Mucosa of stomach (tissue), 1 donor: ENCODE data around the gene TMEM220.

ENCODE experiments used
- H3K27me3 ChIP-seq: one replicate; pipeline ENCODE4 v1.7.0; 2013; ENCODE audit warnings: mild to moderate bottlenecking, low read length; ENCODE audit not compliant: control insufficient read depth, insufficient read depth
- H3K36me3 ChIP-seq: one replicate; pipeline ENCODE4 v1.7.0; 2013; ENCODE audit warnings: low read length; ENCODE audit not compliant: control insufficient read depth, insufficient read depth
- H3K4me1 ChIP-seq: one replicate; pipeline ENCODE4 v1.7.0; 2013; ENCODE audit warnings: mild to moderate bottlenecking, low read length; ENCODE audit not compliant: control insufficient read depth, insufficient read depth
- H3K4me3 ChIP-seq: one replicate; pipeline ENCODE4 v1.7.0; 2013; ENCODE audit warnings: low read length
- H3K9ac ChIP-seq: one replicate; pipeline ENCODE4 v1.7.0; 2013; ENCODE audit warnings: mild to moderate bottlenecking, low read length, moderate library complexity
- H3K9me3 ChIP-seq: one replicate; pipeline ENCODE4 v1.7.0; 2013; ENCODE audit warnings: mild to moderate bottlenecking, low read length, moderate library complexity; ENCODE audit not compliant: control insufficient read depth
- donor health status: Pancreatic carcinoma.

Gene TMEM220

DNA sequence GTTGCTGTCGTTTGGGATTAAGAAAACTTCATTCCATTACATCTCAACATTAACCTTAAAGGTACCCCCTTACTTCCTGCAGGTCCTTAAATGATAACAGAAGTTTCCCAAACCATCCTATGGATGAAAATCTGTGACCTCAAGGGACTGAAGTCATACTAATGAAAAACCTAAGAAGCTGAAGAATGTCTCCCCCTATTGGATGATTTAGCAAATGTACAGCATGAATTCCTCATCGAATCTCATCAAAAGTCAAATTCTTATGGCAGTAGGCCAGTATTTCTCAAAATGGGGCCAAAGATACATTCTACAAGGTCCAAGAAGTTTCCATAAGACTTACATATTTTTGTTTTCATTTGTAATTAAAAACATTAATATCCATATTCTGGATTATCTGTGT lies 46.0 kb downstream of the TMEM220 start:
- no peaks in the 10 kb centered on the region for H3K9me3 ChIP-seq
- H3K36me3 ChIP-seq, result no peaks in the 10 kb centered on the region
- H3K4me1 ChIP-seq, result no peaks in the 10 kb centered on the region
- H3K4me3 ChIP-seq, result no peak overlapping the region
- H3K9ac ChIP-seq, result no peak overlapping the region
- H3K27me3 ChIP-seq, result no peaks in the 10 kb centered on the region

DNA sequence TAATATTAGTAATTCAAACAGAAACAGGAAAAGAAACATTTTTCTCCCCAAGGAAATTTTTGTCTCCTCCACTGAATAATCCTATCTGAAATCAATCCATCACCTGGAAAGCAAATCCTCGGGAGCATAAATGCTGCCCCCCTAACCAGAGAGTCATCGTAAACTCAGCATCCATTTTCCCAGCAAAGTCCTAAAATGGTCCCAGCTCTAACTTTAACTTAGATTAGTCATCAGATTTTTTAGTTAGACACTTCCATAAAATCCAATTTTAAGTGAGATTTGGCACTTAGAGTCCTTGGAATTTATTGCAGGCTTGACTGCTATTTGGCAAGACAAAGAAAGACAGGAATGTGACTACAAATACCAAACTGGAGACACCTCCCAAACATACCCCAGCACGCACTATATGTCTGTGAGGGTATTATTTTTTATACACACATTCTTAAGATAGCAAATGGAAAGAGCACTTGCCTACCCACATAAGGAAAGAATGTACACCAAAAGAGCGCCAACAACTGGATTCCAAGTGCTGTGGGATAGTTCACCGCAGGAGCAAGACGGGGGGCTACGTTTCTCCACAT lies 47.9 kb downstream of the TMEM220 start:
- no peak overlapping the region for H3K4me3 ChIP-seq
- H3K36me3 ChIP-seq, result no peaks in the 10 kb centered on the region

DNA sequence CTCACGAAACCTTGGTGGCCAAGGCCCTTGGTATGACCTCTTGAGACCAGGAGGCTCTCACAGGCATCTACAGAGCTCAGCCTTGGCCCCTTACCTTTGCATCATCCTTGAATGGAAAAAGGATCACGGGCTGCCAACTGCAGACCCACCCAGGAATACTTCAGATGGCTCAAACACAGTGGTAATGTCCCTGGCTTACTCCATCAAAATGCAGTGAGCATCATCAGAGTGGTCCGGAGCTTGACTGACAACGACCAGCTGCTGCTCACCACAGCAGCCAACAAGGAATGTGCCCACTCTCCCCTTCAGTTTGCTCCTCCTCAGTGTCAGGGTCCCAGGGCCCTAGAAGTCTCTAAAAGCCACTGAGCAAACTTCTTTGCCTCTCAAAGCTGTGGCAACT lies 55.1 kb downstream of the TMEM220 start:
- Histone ChIP-seq H3K4me3 (no peak overlapping the region), H3K36me3 (no peaks in the 10 kb centered on the region), H3K9ac (no peak overlapping the region), H3K9me3 (no peaks in the 10 kb centered on the region), H3K4me1 (no peaks in the 10 kb centered on the region), H3K27me3 (no peaks in the 10 kb centered on the region)

More for the DNA sequence above, 47.9 kb downstream of the TMEM220 start:
- no peaks in the 10 kb centered on the region for H3K27me3 ChIP-seq
- no peaks in the 10 kb centered on the region for H3K4me1 ChIP-seq
- H3K9ac ChIP-seq, result no peak overlapping the region
- no peaks in the 10 kb centered on the region for H3K9me3 ChIP-seq

DNA sequence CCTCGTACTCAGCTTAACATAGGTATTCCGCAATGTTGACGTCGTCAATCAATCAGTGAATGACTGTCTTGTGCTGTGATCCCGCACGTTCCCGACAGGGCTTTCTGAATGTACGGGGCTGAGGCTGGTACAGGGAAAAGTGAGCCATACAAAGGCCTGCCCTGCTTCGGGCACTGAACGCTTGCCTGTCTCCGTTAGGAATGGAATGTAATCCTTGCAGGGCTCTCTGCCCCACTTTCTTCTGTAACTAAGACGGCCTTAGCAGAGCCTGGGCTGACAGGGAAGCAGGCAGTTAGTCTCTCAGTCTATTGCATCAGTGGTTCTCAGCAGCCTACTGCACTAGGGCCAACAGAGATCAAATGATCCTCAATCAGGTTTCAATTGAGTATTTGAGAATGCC lies 56.5 kb downstream of the TMEM220 start:
- Histone ChIP-seq H3K36me3 (no peaks in the 10 kb centered on the region), H3K9ac (no peak overlapping the region), H3K9me3 (no peaks in the 10 kb centered on the region), H3K27me3 (no peaks in the 10 kb centered on the region), H3K4me1 (no peaks in the 10 kb centered on the region), H3K4me3 (no peak overlapping the region)

DNA sequence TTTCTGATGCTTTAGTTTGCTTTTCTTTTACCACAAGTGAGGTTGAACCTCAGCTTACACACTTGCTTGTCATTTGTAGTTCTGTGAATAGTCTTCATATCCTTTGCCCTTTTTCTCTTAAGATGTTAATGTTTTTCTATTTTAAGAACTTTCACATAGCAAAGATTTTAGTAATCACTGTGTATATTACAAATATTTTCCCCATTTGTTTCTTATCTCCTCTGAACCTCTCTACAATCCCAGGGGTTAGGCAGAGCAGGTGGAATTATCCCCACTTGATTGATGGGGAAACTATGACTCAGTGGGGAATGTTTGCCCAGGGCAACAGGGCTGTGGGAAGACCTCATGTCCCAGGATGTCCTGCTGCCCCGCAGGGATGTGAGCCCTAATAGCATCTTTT lies 61.0 kb downstream of the TMEM220 start:
- H3K9ac ChIP-seq, result no peak overlapping the region
- H3K27me3 ChIP-seq, result no peaks in the 10 kb centered on the region
- no peaks in the 10 kb centered on the region for H3K4me1 ChIP-seq
- no peaks in the 10 kb centered on the region for H3K36me3 ChIP-seq
- H3K9me3 ChIP-seq, result no peaks in the 10 kb centered on the region
- H3K4me3 ChIP-seq, result no peak overlapping the region

DNA sequence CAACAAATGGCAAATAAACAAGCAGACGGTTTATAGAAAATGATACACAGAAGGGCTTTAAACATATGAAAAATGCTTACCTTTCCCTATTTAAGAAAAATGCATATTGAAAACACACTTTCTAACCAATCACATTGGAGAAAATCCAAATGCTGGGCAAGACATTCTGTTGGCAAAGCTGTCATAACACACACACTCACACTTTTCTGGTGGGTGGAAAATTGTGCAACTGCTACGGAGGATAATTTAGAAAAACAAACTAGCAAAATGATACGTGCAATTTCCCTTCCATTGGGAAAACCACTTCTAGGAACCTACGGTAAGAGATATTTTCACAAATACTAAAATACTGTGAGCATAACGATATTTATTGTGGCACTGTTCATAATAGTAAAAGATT lies 62.9 kb downstream of the TMEM220 start:
- Histone ChIP-seq H3K9ac (no peak overlapping the region), H3K27me3 (no peaks in the 10 kb centered on the region), H3K9me3 (no peaks in the 10 kb centered on the region), H3K4me3 (no peak overlapping the region), H3K36me3 (no peaks in the 10 kb centered on the region), H3K4me1 (no peaks in the 10 kb centered on the region)

DNA sequence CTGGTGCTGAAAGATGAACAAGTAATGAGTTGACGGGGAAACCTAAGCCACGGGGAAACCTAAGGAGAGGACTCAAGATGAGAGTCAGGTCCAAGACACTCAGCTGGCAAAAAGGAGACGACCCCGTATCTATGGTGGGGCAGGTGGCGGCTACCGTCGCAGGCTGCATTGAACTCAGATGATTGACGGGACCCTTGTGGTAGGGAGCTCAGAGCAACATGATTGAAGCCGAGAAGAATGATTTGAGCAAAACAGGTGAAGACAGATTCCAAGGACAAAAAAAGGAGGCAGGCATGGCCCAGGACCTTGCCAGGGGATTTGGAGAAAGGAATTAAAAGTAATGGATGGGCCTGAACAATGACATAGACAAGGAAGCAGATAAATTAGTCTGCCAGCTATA lies 65.3 kb downstream of the TMEM220 start:
- Histone ChIP-seq H3K9ac (no peak overlapping the region), H3K4me3 (no peak overlapping the region), H3K4me1 (no peaks in the 10 kb centered on the region), H3K27me3 (no peaks in the 10 kb centered on the region), H3K9me3 (no peaks in the 10 kb centered on the region), H3K36me3 (no peaks in the 10 kb centered on the region)
